ENCODE measurements around the gene PRRC2A. TPM values are rescaled to one million over a fixed set of nuclear protein-coding genes. Genes with fewer than 3 reads are reported as not detected.

PRRC2A gene
- total RNA-seq, 1 donor from 2014 or later: 21.1 TPM

- Histone ChIP-seq H3K27me3 (ENCODE audit: control insufficient read depth, insufficient read depth, low read length) (no peaks in the 10 kb centered on the region), H3K36me3 (ENCODE audit: control insufficient read depth, insufficient read depth, low read length) (peaks cover 6% of the 10 kb centered on the region), H3K4me3 (ENCODE audit: low read depth, low read length) (no peak overlapping the region)
- FAIRE-seq (no peak), DNase-seq (ENCODE audit: low read depth) (peak; percentile 64)
- TF ChIP-seq CTCF (IDR thresholded peaks at IDR 0.05; ENCODE audit: insufficient read depth, low read length, severe bottlenecking): no peak
These were observed 42.8 kb downstream of the PRRC2A start for GRCh38 chr6:31663126-31663960.

GRCh38 chr6:31663961-31664789 is 43.7 kb downstream of the PRRC2A start:
- H3K27me3 ChIP-seq (ENCODE audit: control insufficient read depth, insufficient read depth, low read length): no peaks in the 10 kb centered on the region
- DNase-seq (ENCODE audit: low read depth): peak; percentile 74
- H3K36me3 ChIP-seq (ENCODE audit: control insufficient read depth, insufficient read depth, low read length): peaks cover 13% of the 10 kb centered on the region
- FAIRE-seq: no peak
- TF ChIP-seq CTCF (IDR thresholded peaks at IDR 0.05; ENCODE audit: insufficient read depth, low read length, severe bottlenecking): no peak
- peak overlapping the region; percentile 85 for H3K4me3 ChIP-seq (ENCODE audit: low read depth, low read length)

- DNase-seq (ENCODE audit: low read depth) (peak; percentile 94), FAIRE-seq (no peak)
- Histone ChIP-seq H3K27me3 (ENCODE audit: control insufficient read depth, insufficient read depth, low read length) (no peaks in the 10 kb centered on the region), H3K36me3 (ENCODE audit: control insufficient read depth, insufficient read depth, low read length) (peaks cover 19% of the 10 kb centered on the region), H3K4me3 (ENCODE audit: low read depth, low read length) (peak within 1 kb of the TSS; percentile 85)
- TF ChIP-seq CTCF (IDR thresholded peaks at IDR 0.05; ENCODE audit: insufficient read depth, low read length, severe bottlenecking): no peak
These were observed 44.4 kb downstream of the PRRC2A start, which contains the start of gene GPANK1 for GRCh38 chr6:31664790-31665500. GPANK1 (minus strand) TSS chr6:31664997; CDS start chr6:31664478, 519 bp downstream.

GRCh38 chr6:31665501-31666336 is 45.2 kb downstream of the PRRC2A start, which contains the start of gene CSNK2B:
CSNK2B (plus strand) TSS chr6:31666080; CDS start chr6:31666832, 752 bp downstream.
- peak; percentile 94 for DNase-seq (ENCODE audit: low read depth)
- H3K36me3 ChIP-seq (ENCODE audit: control insufficient read depth, insufficient read depth, low read length): peaks cover 19% of the 10 kb centered on the region
- no peak for FAIRE-seq

More at GRCh38 chr6:31665501-31666336, 45.2 kb downstream of the PRRC2A start, which contains the start of gene CSNK2B:
- no peak for TF ChIP-seq CTCF (IDR thresholded peaks at IDR 0.05; ENCODE audit: insufficient read depth, low read length, severe bottlenecking)
- no peaks in the 10 kb centered on the region for H3K27me3 ChIP-seq (ENCODE audit: control insufficient read depth, insufficient read depth, low read length)
- H3K4me3 ChIP-seq (ENCODE audit: low read depth, low read length): peak within 1 kb of the TSS; percentile 85

Measured in bronchial epithelial cell (primary cell).